ENCODE results near the gene CABCOCO1. TPM values are rescaled to one million over a fixed set of nuclear protein-coding genes. Genes with fewer than 3 reads are reported as not detected.

Gene CABCOCO1
- total and polyA plus RNA-seq, 4 experiments from 2014 or later, result not detected

DNA sequence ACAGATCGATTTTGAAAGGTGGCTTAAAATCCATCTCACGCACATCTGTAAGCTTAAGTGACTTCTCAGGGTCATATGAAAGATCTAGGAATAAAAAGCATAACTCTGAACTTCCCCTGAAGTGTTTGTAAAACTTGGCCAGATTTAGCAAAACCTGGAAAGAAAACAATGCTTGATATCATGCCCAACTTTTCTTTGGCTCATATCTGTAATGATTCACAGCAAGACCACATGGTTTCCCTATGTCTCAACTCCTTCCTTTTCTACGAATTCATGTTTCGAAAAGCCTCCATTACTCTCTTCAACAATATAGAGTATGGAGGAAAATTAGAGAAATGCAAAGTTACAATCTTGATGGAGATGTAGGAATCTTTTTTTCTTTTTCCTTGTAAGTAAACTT is 20.1 kb upstream of the CABCOCO1 start:
- ChIA-PET POLR2A (ENCODE audit: partially characterized antibody) (no interaction called here), CTCF (ENCODE audit: partially characterized antibody) (no interaction called here)
- intact Hi-C loops (cut with micrococcal nuclease), result no loop called here
- Mint-ChIP-seq H3K9me3 (no peaks in the 10 kb centered on the region), H3K27ac (no peak overlapping the region), H3K4me1 (no peaks in the 10 kb centered on the region), H3K27me3 (peaks cover 2 to 3% of the 10 kb centered on the region in 2 donors), H3K36me3 (no peaks in the 10 kb centered on the region), H3K4me3 (no peak overlapping the region)
- H3K27ac ChIP-seq (ENCODE audit: low read depth, low read length), result no peak overlapping the region
- no peaks in the 10 kb centered on the region for H3K27me3 ChIP-seq (ENCODE audit: insufficient read depth, low read length)
- no peaks in the 10 kb centered on the region for H3K4me1 ChIP-seq (ENCODE audit: insufficient read depth, low read length)
- H3K4me3 ChIP-seq (ENCODE audit: low read length in 2 of 2), result no peak overlapping the region
- H3K9me3 ChIP-seq (ENCODE audit: control insufficient read depth in 1 of 2, low read length in 2 of 2), result no peaks in the 10 kb centered on the region
- H3K36me3 ChIP-seq (ENCODE audit: insufficient read depth, low read length), result no peaks in the 10 kb centered on the region
- no peak for DNase-seq

DNA sequence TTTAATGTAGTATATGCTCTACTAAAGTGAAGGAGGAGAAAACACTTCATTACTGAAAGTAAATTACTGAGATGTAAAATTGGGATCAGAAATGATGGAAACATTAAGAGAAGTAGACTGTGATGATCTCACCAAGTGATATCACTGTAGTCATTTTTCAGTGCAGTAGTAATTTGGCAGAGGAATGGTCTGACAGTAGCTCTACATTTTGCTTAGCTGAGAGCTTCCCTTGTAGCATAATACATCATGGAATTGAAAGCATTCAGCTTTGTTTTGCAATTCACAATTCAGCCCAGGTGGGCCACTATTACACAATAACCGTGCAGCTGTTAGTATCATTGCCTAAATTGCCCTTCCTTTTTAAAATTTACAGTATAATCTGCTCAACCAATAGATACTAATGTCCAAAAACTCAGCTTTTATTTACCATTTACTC is 19.4 kb upstream of the CABCOCO1 start:
- ChIA-PET CTCF (ENCODE audit: partially characterized antibody) (interaction anchor here (0.7 kb wide), 1 partner anchor 1339 kb away, joined by 3 read pairs; no protein-coding TSS in a partner anchor), POLR2A (ENCODE audit: partially characterized antibody) (no interaction called here)
- Histone ChIP-seq H3K27ac (ENCODE audit: low read depth, low read length) (no peak overlapping the region), H3K4me3 (ENCODE audit: low read length in 2 of 2) (no peak overlapping the region), H3K36me3 (ENCODE audit: insufficient read depth, low read length) (no peaks in the 10 kb centered on the region), H3K4me1 (ENCODE audit: insufficient read depth, low read length) (no peaks in the 10 kb centered on the region), H3K9me3 (ENCODE audit: control insufficient read depth in 1 of 2, low read length in 2 of 2) (no peaks in the 10 kb centered on the region), H3K27me3 (ENCODE audit: insufficient read depth, low read length) (no peaks in the 10 kb centered on the region)
- Mint-ChIP-seq H3K9me3 (no peaks in the 10 kb centered on the region), H3K4me3 (no peak overlapping the region), H3K36me3 (no peaks in the 10 kb centered on the region), H3K27me3 (peaks cover 2 to 3% of the 10 kb centered on the region in 2 donors), H3K27ac (no peak overlapping the region), H3K4me1 (no peaks in the 10 kb centered on the region)
- DNase-seq, result no peak
- intact Hi-C loops (cut with micrococcal nuclease), result no loop called here

DNA sequence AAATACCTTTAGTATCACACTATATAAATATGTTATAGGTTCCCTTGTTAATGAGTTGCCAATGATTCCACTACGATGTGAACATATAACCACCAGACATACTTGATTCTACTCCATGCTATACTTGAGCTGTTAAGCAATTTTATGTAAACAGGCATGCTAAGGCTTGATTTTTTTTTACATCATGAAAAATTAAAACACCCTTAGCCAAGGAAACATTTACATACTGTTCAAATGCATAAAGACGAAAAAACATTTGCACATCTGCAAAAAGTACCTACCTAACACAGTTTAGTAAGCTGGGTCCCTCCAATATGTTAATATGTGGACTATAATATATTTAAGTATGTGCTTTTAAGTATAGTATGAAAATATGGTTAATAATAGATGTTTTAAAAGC is 9.0 kb upstream of the CABCOCO1 start:
- no peak overlapping the region for H3K27ac ChIP-seq (ENCODE audit: low read depth, low read length)
- no peak for DNase-seq
- intact Hi-C loops (cut with micrococcal nuclease), result no loop called here
- Mint-ChIP-seq H3K4me3 (no peak overlapping the region), H3K27me3 (peaks cover 16 to 18% of the 10 kb centered on the region in 2 donors), H3K4me1 (no peaks in the 10 kb centered on the region), H3K27ac (no peak overlapping the region), H3K9me3 (peaks cover 0 to 6% (median 0%) of the 10 kb centered on the region in 8 donors), H3K36me3 (no peaks in the 10 kb centered on the region)
- no peaks in the 10 kb centered on the region for H3K4me1 ChIP-seq (ENCODE audit: insufficient read depth, low read length)
- POLR2A ChIA-PET (ENCODE audit: partially characterized antibody), result no interaction called here
- H3K27me3 ChIP-seq (ENCODE audit: insufficient read depth, low read length), result no peaks in the 10 kb centered on the region
- CTCF ChIA-PET (ENCODE audit: partially characterized antibody), result interaction anchor here (0.8 to 1.1 kb wide), 2 partner anchors 17 to 21 kb away, joined by 3 read pairs; no protein-coding TSS in a partner anchor
- H3K4me3 ChIP-seq (ENCODE audit: low read length in 2 of 2), result no peak overlapping the region
- no peaks in the 10 kb centered on the region for H3K9me3 ChIP-seq (ENCODE audit: control insufficient read depth in 1 of 2, low read length in 2 of 2)
- H3K36me3 ChIP-seq (ENCODE audit: insufficient read depth, low read length), result no peaks in the 10 kb centered on the region

DNA sequence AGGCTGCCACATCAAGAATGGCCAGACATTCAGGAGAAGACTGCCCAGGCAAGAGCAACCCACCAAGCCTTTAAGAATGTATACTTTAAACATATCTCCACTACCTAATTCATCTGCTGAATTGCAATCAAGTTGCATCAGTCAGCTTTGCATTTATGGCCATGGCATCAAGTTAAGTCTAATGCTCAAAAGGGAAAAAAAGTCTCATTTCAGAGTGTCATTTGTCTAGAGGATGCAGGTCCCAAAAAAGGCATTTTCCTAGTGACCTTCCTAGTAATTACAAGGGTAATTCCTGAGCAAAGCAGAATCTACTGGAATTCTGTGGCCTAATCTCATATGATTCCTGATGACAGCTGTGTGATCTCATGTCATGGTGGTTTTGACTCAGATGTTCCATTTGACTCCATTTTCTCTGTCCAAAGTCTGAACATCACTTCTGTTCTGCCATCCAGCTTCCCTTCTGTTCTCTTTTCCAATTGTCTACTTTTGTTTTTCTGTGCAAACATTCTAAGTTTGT is 7.3 kb upstream of the CABCOCO1 start:
- ChIA-PET POLR2A (ENCODE audit: partially characterized antibody) (no interaction called here), CTCF (ENCODE audit: partially characterized antibody) (no interaction called here)
- H3K27ac ChIP-seq (ENCODE audit: low read depth, low read length), result no peak overlapping the region
- Mint-ChIP-seq H3K4me1 (no peaks in the 10 kb centered on the region), H3K4me3 (no peak overlapping the region), H3K27me3 (peaks cover 21 to 24% of the 10 kb centered on the region in 2 donors), H3K9me3 (peaks cover 0 to 6% (median 0%) of the 10 kb centered on the region in 8 donors), H3K27ac (no peak overlapping the region), H3K36me3 (no peaks in the 10 kb centered on the region)
- H3K27me3 ChIP-seq (ENCODE audit: insufficient read depth, low read length), result no peaks in the 10 kb centered on the region
- H3K4me3 ChIP-seq (ENCODE audit: low read length in 2 of 2), result no peak overlapping the region
- no peaks in the 10 kb centered on the region for H3K36me3 ChIP-seq (ENCODE audit: insufficient read depth, low read length)
- H3K4me1 ChIP-seq (ENCODE audit: insufficient read depth, low read length), result no peaks in the 10 kb centered on the region
- no peak for DNase-seq
- intact Hi-C loops (cut with micrococcal nuclease), result no loop called here
- H3K9me3 ChIP-seq (ENCODE audit: control insufficient read depth in 1 of 2, low read length in 2 of 2), result no peaks in the 10 kb centered on the region

DNA sequence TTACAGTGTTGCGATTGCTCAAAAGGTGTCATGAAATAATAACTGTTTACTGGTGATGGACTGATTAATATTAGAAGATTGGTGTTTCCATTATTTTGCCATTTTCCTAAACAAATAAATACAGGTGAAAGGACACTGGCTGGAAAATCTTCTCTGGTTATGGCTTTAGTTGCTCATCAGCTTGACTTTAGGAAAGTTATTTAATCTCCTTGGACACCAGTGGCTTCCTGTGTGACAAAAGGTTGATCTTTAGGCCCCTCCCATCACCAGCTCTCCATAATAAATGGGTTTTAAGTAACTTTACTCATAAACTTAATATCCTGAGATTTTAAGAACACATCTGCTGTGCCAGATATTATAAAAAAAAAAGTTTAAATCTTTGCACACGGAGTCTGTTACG is 737 bp downstream of the CABCOCO1 start:
- Mint-ChIP-seq H3K27ac (no peak overlapping the region), H3K27me3 (peaks cover 29 to 35% of the 10 kb centered on the region in 2 donors), H3K4me3 (peak overlapping the region in 2 of 8 donors; percentile 8 to 58), H3K36me3 (no peaks in the 10 kb centered on the region), H3K9me3 (peaks cover 0 to 2% (median 0%) of the 10 kb centered on the region in 8 donors), H3K4me1 (peaks cover 0 to 5% (median 0%) of the 10 kb centered on the region in 4 donors)
- DNase-seq, result no peak
- Histone ChIP-seq H3K27me3 (ENCODE audit: insufficient read depth, low read length) (peaks cover 6% of the 10 kb centered on the region), H3K27ac (ENCODE audit: low read depth, low read length) (no peak overlapping the region), H3K36me3 (ENCODE audit: insufficient read depth, low read length) (no peaks in the 10 kb centered on the region), H3K4me1 (ENCODE audit: insufficient read depth, low read length) (no peaks in the 10 kb centered on the region), H3K9me3 (ENCODE audit: control insufficient read depth in 1 of 2, low read length in 2 of 2) (no peaks in the 10 kb centered on the region), H3K4me3 (ENCODE audit: low read length in 2 of 2) (no peak overlapping the region)
- CTCF ChIA-PET (ENCODE audit: partially characterized antibody), result no interaction called here
- intact Hi-C loops (cut with micrococcal nuclease), result no loop called here
- POLR2A ChIA-PET (ENCODE audit: partially characterized antibody), result no interaction called here

DNA sequence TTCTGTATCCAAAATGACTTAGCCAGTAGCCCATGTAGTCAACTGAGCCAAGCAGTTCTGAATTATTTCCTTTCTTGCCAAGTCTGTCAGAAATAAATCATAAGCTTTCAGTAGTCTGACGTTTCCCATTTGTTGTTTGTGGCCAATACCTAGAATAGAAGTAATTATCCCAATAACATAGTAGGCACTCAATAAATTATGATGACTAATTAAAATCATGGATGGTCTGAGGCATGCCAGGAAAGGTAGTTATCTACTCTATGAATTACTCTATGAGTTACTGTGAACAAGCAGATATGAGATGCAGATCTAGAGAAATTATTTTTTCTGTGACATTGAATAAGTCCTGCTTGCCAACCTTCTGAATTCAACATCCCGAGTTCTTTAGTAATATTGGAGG is 2.3 kb downstream of the CABCOCO1 start:
- Mint-ChIP-seq H3K27me3 (peaks cover 24 to 31% of the 10 kb centered on the region in 2 donors), H3K4me3 (no peak overlapping the region), H3K9me3 (peaks cover 0 to 2% (median 0%) of the 10 kb centered on the region in 8 donors), H3K36me3 (no peaks in the 10 kb centered on the region), H3K27ac (no peak overlapping the region), H3K4me1 (peaks cover 0 to 5% (median 0%) of the 10 kb centered on the region in 4 donors)
- Histone ChIP-seq H3K36me3 (ENCODE audit: insufficient read depth, low read length) (no peaks in the 10 kb centered on the region), H3K9me3 (ENCODE audit: control insufficient read depth in 1 of 2, low read length in 2 of 2) (no peaks in the 10 kb centered on the region), H3K4me1 (ENCODE audit: insufficient read depth, low read length) (no peaks in the 10 kb centered on the region), H3K4me3 (ENCODE audit: low read length in 2 of 2) (no peak overlapping the region), H3K27ac (ENCODE audit: low read depth, low read length) (no peak overlapping the region), H3K27me3 (ENCODE audit: insufficient read depth, low read length) (peaks cover 6% of the 10 kb centered on the region)
- CTCF ChIA-PET (ENCODE audit: partially characterized antibody), result no interaction called here
- POLR2A ChIA-PET (ENCODE audit: partially characterized antibody), result no interaction called here
- no peak for DNase-seq
- intact Hi-C loops (cut with micrococcal nuclease), result no loop called here

DNA sequence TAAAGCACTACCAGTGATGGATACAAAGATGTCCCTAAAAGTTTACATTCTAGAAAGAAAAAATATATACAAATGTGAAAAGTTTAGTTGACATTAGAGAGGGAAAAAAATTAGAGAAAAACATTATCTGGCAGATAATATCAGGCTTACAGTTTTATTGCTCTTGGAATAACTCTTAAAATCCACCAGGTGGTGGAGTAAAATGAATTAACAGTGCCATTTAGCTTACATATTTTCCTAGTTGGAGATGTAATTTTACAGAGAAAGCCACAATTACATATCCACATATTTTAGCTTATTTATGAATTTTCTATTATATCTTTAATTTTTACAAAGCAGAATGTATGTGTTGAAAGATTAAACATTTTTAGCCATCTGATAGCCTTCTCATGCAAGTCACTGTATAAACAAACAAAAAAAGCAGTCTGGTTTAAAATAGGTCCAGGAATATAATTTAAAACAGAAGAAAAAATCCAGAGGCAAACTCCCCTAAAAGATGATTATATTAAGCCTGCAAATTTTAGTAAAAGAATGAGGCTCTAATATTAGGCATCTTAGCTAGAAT is 6.5 kb downstream of the CABCOCO1 start:
- no peaks in the 10 kb centered on the region for H3K36me3 ChIP-seq (ENCODE audit: insufficient read depth, low read length)
- CTCF ChIA-PET (ENCODE audit: partially characterized antibody), result no interaction called here

More for the DNA sequence above, 6.5 kb downstream of the CABCOCO1 start:
- no peaks in the 10 kb centered on the region for H3K9me3 ChIP-seq (ENCODE audit: control insufficient read depth in 1 of 2, low read length in 2 of 2)
- peaks cover 6% of the 10 kb centered on the region for H3K27me3 ChIP-seq (ENCODE audit: insufficient read depth, low read length)
- H3K4me3 Mint-ChIP-seq, result no peak overlapping the region
- H3K36me3 Mint-ChIP-seq, result no peaks in the 10 kb centered on the region
- POLR2A ChIA-PET (ENCODE audit: partially characterized antibody), result no interaction called here
- intact Hi-C loops (cut with micrococcal nuclease), result no loop called here
- H3K9me3 Mint-ChIP-seq, result peaks cover 0 to 2% (median 0%) of the 10 kb centered on the region in 8 donors
- no peaks in the 10 kb centered on the region for H3K4me1 Mint-ChIP-seq
- no peak overlapping the region for H3K27ac ChIP-seq (ENCODE audit: low read depth, low read length)
- H3K27me3 Mint-ChIP-seq, result peaks cover 8 to 16% of the 10 kb centered on the region in 2 donors
- no peak overlapping the region for H3K27ac Mint-ChIP-seq
- no peak for DNase-seq
- no peak overlapping the region for H3K4me3 ChIP-seq (ENCODE audit: low read length in 2 of 2)
- H3K4me1 ChIP-seq (ENCODE audit: insufficient read depth, low read length), result no peaks in the 10 kb centered on the region

Measured in CD4-positive, alpha-beta memory T cell (primary cell).